HG03354 (cell line): ENCODE results near the gene KIF21A.
"Not testable (repeated sequence)": the region's sequence is repeated elsewhere in the genome, so short reads cannot be mapped to it uniquely, and the experiment has no call there.

Experiments
- ATAC-seq: cut with Tn5 transposase; IDR thresholded peaks from one replicate; pipeline ENCODE4 v1.9.1; 2021; ENCODE audit warnings: mild to moderate bottlenecking; ENCODE audit not compliant: unreplicated experiment, poor library complexity, severe bottlenecking

The KIF21A gene

GRCh38 chr12:39443081-39443928, at the start of gene KIF21A:
Gene KIF21A, minus strand, starts transcription at chr12:39443120. Its CDS starts 150 bp downstream, at chr12:39442970.
- peak; percentile 95 for ATAC-seq

DNA sequence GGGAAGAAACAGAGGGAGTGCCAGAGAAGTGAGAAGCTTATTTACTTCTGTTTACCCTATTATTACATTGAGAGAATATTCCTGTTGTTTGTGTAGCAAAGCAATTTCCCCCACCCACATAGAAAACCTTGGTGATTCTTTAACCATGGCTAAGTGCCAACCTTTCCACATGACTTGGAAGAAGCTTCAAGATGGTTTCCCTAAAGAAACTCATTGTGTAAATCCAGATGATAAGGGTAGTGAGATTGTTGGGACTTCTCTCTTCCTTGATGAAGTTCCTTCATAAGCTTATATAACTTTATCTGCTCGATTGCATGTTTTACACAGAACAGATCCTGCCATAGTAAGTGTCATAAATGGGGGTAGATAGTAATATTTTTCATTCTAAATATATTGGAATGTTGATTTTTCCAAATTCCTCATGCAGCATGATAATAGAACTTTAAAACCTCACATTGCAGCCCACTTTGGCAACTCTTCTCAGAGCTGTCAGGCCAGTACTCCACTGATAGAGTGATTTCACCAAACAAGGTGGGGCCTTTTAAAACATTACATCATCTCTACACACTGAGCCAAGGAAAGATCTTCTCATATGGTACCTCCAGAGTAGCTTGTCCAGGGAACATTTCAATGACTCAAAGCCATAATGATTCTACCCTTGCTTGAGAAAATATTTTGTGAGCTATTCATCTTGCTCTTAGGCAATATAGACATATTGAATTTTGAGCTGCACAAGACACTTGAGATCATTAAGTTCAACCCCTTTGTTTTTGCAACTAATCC, 47.8 kb upstream of the KIF21A start:
- ATAC-seq: no peak

- no peak for ATAC-seq
Measured at GRCh38 chr12:39483597-39483996, 40.7 kb upstream of the KIF21A start.

DNA sequence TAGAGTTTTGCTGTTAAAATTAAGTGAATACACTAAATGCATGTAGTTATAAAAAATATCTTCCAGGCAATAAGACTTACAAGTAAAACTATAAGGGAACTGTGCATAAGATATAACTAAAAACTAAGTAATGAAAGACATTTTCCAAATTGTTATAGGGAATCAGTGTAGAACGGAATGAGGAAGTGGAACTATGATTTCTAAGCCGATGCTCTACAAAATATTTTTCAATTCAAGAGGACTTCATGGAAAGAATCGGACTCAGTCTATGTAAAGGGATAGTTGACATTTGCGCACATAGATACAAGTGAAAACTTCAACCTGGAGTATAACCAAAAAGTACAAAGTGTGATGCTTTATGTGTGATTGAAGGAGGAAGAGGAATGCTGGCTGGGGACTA, 40.1 kb upstream of the KIF21A start:
- no peak for ATAC-seq

DNA sequence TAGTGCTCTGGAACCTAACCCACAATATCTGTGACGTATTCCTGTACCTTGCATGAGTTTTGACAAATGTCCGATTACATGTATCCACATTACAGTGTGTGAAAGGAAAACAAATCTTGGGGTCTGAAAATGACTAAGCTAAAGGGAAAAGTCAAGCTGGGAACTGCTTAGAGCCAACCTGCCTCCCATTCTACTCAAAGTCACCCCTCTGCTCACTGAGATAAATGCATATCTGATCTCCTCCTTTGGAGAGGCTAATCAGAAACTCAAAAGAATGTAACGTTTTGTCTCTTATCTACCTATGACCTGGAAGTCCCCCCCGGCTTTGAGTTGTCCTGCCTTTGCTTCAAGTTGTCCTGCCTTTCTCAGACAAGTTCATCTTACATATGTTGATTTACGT, 34.0 kb upstream of the KIF21A start:
- ATAC-seq: no peak

GRCh38 chr12:39476121-39476520, 33.2 kb upstream of the KIF21A start:
- ATAC-seq: no peak

GRCh38 chr12:39475136-39475535, 32.2 kb upstream of the KIF21A start:
- not testable (repeated sequence) for ATAC-seq

DNA sequence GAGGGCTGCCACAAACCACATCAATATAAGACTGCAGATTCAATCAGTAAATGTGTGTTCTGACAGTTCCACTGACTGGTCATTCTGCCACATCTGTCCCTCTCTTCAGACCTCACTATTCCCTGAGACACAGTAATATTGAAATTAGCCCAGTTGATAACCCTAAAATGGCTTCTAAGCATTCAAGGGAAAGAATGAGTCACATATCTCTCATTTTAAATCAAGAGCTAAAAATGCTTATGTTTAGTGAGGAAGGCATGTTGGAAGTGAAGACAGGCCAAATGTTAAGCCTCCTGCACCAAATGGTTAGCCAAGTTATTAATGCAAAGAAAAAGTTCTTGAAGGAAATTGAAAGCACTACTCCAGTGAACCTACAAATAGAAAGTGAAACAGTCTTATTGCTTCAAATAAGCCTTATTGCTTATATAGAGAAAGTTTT, 24.5 kb upstream of the KIF21A start:
- ATAC-seq: peak; percentile 82

DNA sequence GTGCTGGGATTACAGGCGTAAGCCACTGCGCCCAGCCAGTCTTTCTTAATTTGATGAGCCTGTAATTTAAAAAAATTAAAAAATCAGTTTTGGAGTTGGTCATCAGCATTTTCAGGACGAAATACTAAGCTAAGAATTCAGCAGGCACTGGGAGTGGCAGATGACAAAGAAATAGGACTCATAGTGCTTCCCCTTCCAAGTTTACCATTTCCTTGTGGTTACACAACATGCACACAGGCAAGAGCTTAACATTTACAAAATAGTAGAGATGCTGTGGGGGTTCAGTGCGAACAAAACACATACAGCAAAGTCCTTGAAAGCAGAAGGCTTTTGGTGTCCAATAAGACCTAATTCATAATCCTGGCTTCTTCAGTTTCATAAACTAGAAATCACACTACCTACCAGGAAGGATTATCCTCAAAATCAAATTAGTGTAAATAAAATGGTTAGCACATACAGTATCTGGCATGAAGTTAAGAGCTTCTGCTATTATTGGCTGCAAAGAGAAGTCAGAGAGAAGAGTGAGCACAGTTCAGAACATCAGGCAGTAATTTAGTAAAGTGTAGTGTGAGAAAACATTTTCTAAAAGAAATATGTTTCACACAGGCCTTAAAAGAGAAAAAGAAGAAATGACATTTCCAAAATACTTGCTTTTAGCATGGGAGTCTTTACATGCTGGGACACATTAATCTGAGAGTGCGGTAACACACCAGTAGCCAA, 22.2 kb upstream of the KIF21A start:
- ATAC-seq: no peak

GRCh38 chr12:39461059-39461458, 18.1 kb upstream of the KIF21A start:
- no peak for ATAC-seq

GRCh38 chr12:39459027-39459434, 16.1 kb upstream of the KIF21A start:
- ATAC-seq: no peak

- no peak for ATAC-seq
Measured at GRCh38 chr12:39451977-39452376, 9.1 kb upstream of the KIF21A start.

- ATAC-seq: no peak
Measured at GRCh38 chr12:39448038-39448437, 5.1 kb upstream of the KIF21A start.

GRCh38 chr12:39443929-39444209, 949 bp upstream of the KIF21A start:
- ATAC-seq: no peak

DNA sequence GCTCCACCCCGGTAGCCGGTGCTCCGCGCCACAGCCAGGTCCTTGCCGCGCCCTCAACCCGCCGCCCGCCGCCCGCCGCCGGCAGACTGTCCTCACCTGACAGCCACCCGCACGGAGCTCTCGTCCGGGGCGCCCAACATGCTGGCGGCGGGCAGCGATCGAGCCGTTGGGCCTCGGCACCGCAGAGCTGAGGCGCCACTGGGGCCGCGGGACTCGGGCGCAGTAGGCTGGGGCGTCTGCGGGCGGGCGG, 164 bp downstream of the KIF21A start:
- peak; percentile 44 for ATAC-seq

DNA sequence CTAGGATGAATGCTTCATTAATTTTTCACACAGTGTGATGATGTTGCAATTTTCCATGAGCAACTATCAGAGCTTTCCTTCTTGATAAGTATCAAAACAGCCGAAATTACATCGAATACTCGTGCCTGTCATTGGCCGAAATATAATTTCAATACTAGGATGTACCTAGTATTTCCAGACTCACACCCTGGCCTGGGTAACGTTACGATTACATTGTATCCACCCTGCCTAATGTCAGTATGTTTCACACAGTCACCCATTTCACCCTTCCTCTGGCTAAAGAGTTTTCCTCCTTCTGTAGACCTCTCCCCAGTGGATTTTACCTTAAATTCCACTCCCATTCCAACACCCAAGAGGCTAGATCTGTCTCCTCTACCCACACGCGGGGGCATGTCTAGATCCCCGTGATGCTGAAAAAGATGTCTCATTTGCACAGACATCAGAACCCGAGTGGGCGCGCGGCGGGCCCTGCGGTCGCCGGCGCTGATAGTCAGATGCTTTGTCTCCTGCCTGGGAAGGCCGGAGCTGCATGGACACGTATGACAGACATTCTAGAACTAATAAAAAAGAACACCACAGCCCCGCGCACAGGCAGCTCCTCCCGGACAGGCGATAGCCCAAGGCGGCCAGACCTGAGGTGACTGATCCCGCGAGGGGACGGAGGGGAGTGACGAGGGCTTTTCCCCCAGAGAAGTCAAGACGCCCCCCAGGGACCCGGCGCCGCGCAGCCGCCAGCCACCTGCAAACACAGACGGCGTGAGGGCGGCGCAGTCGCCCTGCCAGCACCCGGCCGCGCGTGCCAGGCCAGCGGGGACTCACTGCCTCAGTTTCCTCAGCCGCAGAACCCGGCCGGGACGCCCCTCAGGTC, 723 bp downstream of the KIF21A start:
- peak; percentile 30 for ATAC-seq

DNA sequence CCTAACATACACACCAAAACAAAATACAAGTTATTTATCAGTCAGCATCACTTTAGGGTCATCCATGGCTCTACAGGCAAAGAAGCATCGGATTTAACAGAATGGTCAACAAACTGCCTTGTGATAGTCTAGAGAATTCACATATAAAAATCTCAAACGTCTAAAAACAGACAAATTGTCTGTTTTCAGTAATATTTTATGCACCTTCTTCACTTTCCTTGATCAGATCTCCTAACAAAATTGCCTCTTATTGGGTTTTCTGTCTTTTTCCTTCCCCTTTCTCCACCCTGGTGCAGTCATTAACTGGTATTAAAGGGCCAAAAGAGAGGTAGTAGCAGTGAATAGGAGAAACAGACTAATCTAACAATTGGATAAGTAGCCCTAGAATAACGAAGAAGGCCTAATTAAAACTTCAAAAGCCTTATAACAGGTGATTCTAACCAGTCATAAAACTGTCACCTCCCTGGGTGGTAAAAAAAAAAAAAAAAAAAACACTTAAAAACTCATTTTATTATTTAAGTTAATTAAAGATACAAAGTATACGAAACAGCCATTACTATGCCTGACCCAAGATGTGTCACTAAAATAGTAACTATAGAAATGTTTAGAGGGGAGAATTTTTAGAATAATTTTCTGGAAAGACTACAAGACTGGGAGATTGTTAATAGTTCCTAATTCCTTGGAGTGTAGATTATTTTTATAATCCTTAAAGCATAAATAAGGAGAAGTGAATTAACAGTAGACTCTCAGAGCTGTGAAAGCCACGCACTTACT, 1.5 kb downstream of the KIF21A start:
- ATAC-seq: no peak

- no peak for ATAC-seq
Measured at GRCh38 chr12:39440781-39441180, 2.1 kb downstream of the KIF21A start.

- ATAC-seq: no peak
Measured at GRCh38 chr12:39440101-39440500, 2.8 kb downstream of the KIF21A start.
